Right cardiac atrium (tissue), 5 donors: Measurements from ENCODE around the gene RABGAP1L. TPM values are rescaled to one million over a fixed set of nuclear protein-coding genes. Genes with fewer than 3 reads are reported as not detected.
"Not testable (repeated sequence)": the region's sequence is repeated elsewhere in the genome, so short reads cannot be mapped to it uniquely, and the experiment has no call there.

Experiments
- ATAC-seq, 2 donors: fragments of 200-7000 bp; cut with Tn5 transposase; one replicate each; pipeline versions ENCODE4 v1.8.0 to v1.9.1; 2020; ENCODE audit warnings: moderate library complexity in 2 of 2, mild to moderate bottlenecking in 1 of 2
- DNase-seq, 3 donors: peaks; one replicate each; pipeline ENCODE4 v3.0.0-alpha.2; 2020
- H3K27ac ChIP-seq: one replicate; pipeline ENCODE4 v1.5.1; 2013; ENCODE audit warnings: mild to moderate bottlenecking, low read length, control low read depth, moderate library complexity
- H3K27me3 ChIP-seq: one replicate; pipeline ENCODE4 v1.6.1; 2013; ENCODE audit not compliant: control insufficient read depth, insufficient read depth
- H3K4me1 ChIP-seq: one replicate; pipeline ENCODE4 v1.6.1; 2013; ENCODE audit warnings: low read length; ENCODE audit not compliant: control insufficient read depth, insufficient read depth
- H3K4me3 ChIP-seq: one replicate; pipeline ENCODE4 v1.5.1; 2013; ENCODE audit warnings: low read length, control low read depth
- H3K9me3 ChIP-seq: one replicate; pipeline ENCODE4 v1.6.1; 2013; ENCODE audit warnings: low read length; ENCODE audit not compliant: control insufficient read depth
- WGBS: extraction: QIAGEN DNeasy Blood & Tissue Kit; methylation state at CpG from one replicate; pipeline ENCODE4 v1.1.7; 2013; 5-methylcytosine and 5-hydroxymethylcytosine counted together
- intact Hi-C, 4 donors: fragments of 100-400 bp; cut with DNase I; formaldehyde crosslinking; loops; one replicate each; pipeline versions ENCODE4 v1.11.0 to v1.14.0; 2022 to 2023
- polyA plus RNA-seq: library from polyadenylated mRNA; stranded (reverse); fragments of 200-250 nt; gene quantifications from one replicate; pipeline ENCODE4 v1.2.3, GENCODE V29; 2013
- total RNA-seq, 4 donors: library from RNA; stranded (reverse); fragmentation: NEBNext Ultra II Directional; extraction: Animal tissue kit (Norgen Biotek cat#: 25700); gene quantifications; one replicate each; pipeline ENCODE4 v1.2.1, GENCODE V29; 2021
- donor health status: healthy with polysubstance abuse.
- donor health status: DM: no; HTN: yes; CAD: no.
- donor health status: DM: no; HTN: no; CAD: no.
- donor health status: DM: no; HTN: yes; CAD: no; lungs with severe emphysema.
- donor health status: DM: yes; HTN: yes; CAD: no.

The RABGAP1L gene
- total and polyA plus RNA-seq, 5 donors = 174 to 367 (median 186) TPM

- intact Hi-C loops = no loop called here
- DNase-seq (no peak), ATAC-seq (no peak)
- H3K27ac ChIP-seq = no peak overlapping the region
- 79% methylated on average over 5 of the region's 5 CpGs for WGBS
- H3K9me3 ChIP-seq = no peaks in the 10 kb centered on the region
- no peaks in the 10 kb centered on the region for H3K27me3 ChIP-seq
- no peak overlapping the region for H3K4me3 ChIP-seq
- H3K4me1 ChIP-seq = peaks cover 4% of the 10 kb centered on the region
Measured at GRCh38 chr1:174448531-174448883, 289.2 kb downstream of the RABGAP1L start.

- no peak overlapping the region for H3K27ac ChIP-seq
- H3K9me3 ChIP-seq = no peaks in the 10 kb centered on the region
- no peak for DNase-seq
- no peaks in the 10 kb centered on the region for H3K27me3 ChIP-seq
- no peak overlapping the region for H3K4me3 ChIP-seq
- 55% methylated on average over 5 of the region's 5 CpGs for WGBS
- ATAC-seq = no peak
- intact Hi-C loops = no loop called here
- peaks cover 4% of the 10 kb centered on the region for H3K4me1 ChIP-seq
Measured at GRCh38 chr1:174448974-174449373, 289.7 kb downstream of the RABGAP1L start.

- H3K27me3 ChIP-seq = no peaks in the 10 kb centered on the region
- no peaks in the 10 kb centered on the region for H3K9me3 ChIP-seq
- intact Hi-C loops = no loop called here
- DNase-seq (no peak), ATAC-seq (no peak)
- whole genome bisulfite sequencing = 88% methylated on average over 6 of the region's 6 CpGs
- H3K4me1 ChIP-seq = peaks cover 2% of the 10 kb centered on the region
- no peak overlapping the region for H3K4me3 ChIP-seq
- no peak overlapping the region for H3K27ac ChIP-seq
Measured at GRCh38 chr1:174451408-174451807, 292.1 kb downstream of the RABGAP1L start.

DNA sequence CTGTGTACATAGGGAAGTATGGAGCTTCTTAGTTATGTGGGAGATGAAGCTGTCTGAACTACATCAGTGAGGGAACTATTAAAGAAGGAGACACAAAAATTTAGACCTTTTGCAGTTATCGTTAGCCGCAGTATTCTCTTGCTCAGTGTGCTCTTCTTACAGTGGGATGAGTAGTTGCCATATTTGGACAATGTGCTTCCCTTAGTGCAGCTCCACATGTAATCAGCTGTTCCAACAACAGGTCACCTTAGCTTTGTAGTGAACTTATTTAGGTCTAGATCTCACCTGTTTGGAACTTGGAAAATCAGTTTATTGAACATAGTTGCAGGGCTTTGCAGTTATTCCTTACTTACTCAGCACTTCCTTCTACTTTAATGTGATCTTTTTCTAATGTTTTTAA lies 306.5 kb downstream of the RABGAP1L start:
- ATAC-seq = no peak
- H3K9me3 ChIP-seq = no peaks in the 10 kb centered on the region
- no peaks in the 10 kb centered on the region for H3K27me3 ChIP-seq
- no peak for DNase-seq
- no peak overlapping the region for H3K4me3 ChIP-seq
- WGBS = 96% methylated on average over 2 of the region's 2 CpGs
- peaks cover 2% of the 10 kb centered on the region for H3K4me1 ChIP-seq
- intact Hi-C loops = no loop called here
- no peak overlapping the region for H3K27ac ChIP-seq

- 96% methylated on average over 8 of the region's 8 CpGs for WGBS
- DNase-seq (no peak), ATAC-seq (no peak)
- intact Hi-C loops = no loop called here
- Histone ChIP-seq H3K27ac (no peak overlapping the region), H3K27me3 (no peaks in the 10 kb centered on the region), H3K9me3 (no peaks in the 10 kb centered on the region), H3K4me1 (no peaks in the 10 kb centered on the region), H3K4me3 (no peak overlapping the region)
Measured at GRCh38 chr1:174466607-174467006, 307.3 kb downstream of the RABGAP1L start.

- ATAC-seq (no peak), DNase-seq (no peak)
- no peaks in the 10 kb centered on the region for H3K4me1 ChIP-seq
- H3K27me3 ChIP-seq = no peaks in the 10 kb centered on the region
- intact Hi-C loops = no loop called here
- no peaks in the 10 kb centered on the region for H3K9me3 ChIP-seq
- H3K27ac ChIP-seq = no peak overlapping the region
- H3K4me3 ChIP-seq = no peak overlapping the region
- 64% methylated on average over 2 of the region's 2 CpGs for WGBS
Measured at GRCh38 chr1:174469052-174469451, 309.7 kb downstream of the RABGAP1L start.

- no peaks in the 10 kb centered on the region for H3K4me1 ChIP-seq
- 11% methylated on average over 1 of the region's 1 CpG for WGBS
- no peaks in the 10 kb centered on the region for H3K27me3 ChIP-seq
- no peak overlapping the region for H3K4me3 ChIP-seq
- peak in 1 of 2 donors; percentile 54 for ATAC-seq
- DNase-seq = no peak
- intact Hi-C loops = no loop called here
- no peak overlapping the region for H3K27ac ChIP-seq
- H3K9me3 ChIP-seq = no peaks in the 10 kb centered on the region
Measured at GRCh38 chr1:174469687-174470086, 310.4 kb downstream of the RABGAP1L start.

GRCh38 chr1:174479281-174479680 lies 320.0 kb downstream of the RABGAP1L start:
- intact Hi-C loops = no loop called here
- no peak overlapping the region for H3K4me3 ChIP-seq
- no peaks in the 10 kb centered on the region for H3K9me3 ChIP-seq
- ATAC-seq = no peak
- H3K27me3 ChIP-seq = no peaks in the 10 kb centered on the region
- no peak overlapping the region for H3K27ac ChIP-seq
- no peak for DNase-seq
- peaks cover 3% of the 10 kb centered on the region for H3K4me1 ChIP-seq
- 97% methylated on average over 1 of the region's 1 CpG for WGBS

GRCh38 chr1:174480324-174480723 lies 321.0 kb downstream of the RABGAP1L start:
- intact Hi-C loops = no loop called here
- H3K9me3 ChIP-seq = no peaks in the 10 kb centered on the region
- peaks cover 3% of the 10 kb centered on the region for H3K4me1 ChIP-seq
- no peak for ATAC-seq
- H3K4me3 ChIP-seq = no peak overlapping the region
- 59% methylated on average over 1 of the region's 1 CpG for WGBS
- peak in 1 of 3 donors; percentile 16 for DNase-seq
- no peaks in the 10 kb centered on the region for H3K27me3 ChIP-seq
- no peak overlapping the region for H3K27ac ChIP-seq

- no peak for ATAC-seq
- intact Hi-C loops = no loop called here
Measured at GRCh38 chr1:174491606-174492005, 332.3 kb downstream of the RABGAP1L start.

DNA sequence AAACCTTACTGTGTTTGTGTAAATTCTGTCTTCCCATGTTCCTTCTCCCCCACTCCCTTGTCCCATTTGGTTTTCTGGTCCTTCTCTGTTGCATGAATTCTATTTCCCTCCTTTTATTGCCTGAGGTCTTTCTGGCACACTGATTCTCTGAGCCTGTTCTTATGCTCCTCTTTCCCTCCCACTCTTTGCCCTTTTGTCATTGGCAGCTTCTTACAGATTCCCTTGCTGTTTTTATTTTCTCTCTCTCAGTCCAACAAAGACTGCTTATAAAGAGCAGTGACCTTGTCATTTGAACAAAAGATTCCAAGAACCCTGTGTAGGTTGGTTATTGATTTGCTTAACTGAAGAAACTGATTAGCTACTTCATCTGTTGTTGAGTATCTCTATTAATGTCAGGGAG lies 338.2 kb downstream of the RABGAP1L start:
- H3K27me3 ChIP-seq = no peaks in the 10 kb centered on the region
- no peak overlapping the region for H3K27ac ChIP-seq
- H3K9me3 ChIP-seq = no peaks in the 10 kb centered on the region
- ATAC-seq (no peak), DNase-seq (no peak)
- intact Hi-C loops = no loop called here
- H3K4me3 ChIP-seq = no peak overlapping the region
- peaks cover 2% of the 10 kb centered on the region for H3K4me1 ChIP-seq

More at GRCh38 chr1:174491606-174492005, 332.3 kb downstream of the RABGAP1L start:
- no peaks in the 10 kb centered on the region for H3K4me1 ChIP-seq
- no peak for DNase-seq
- no peak overlapping the region for H3K4me3 ChIP-seq
- H3K27me3 ChIP-seq = no peaks in the 10 kb centered on the region
- no peak overlapping the region for H3K27ac ChIP-seq
- H3K9me3 ChIP-seq = no peaks in the 10 kb centered on the region
- 84% methylated on average over 2 of the region's 2 CpGs for WGBS

DNA sequence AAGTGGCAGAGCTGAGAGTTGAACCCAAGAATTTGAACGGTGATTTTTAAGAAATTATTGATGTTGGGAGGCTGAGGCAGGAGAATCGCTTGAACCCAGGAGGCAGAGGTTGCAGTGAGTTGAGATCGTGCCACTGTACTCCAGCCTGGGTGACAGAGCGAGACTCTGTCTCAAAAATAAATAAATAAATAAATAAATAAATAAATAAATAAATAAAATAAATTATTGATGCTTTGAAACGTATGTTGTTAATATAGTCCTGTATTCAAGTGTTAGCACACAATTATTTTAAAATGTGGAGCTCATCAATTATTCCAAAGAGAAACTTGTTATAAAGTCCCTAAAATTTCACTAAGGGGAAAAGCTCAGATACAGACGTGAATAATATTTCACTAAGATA lies 357.4 kb downstream of the RABGAP1L start:
- H3K27ac ChIP-seq, ATAC-seq, H3K27me3 ChIP-seq, H3K4me3 ChIP-seq, intact Hi-C loops, H3K4me1 ChIP-seq, H3K9me3 ChIP-seq, DNase-seq: not testable (repeated sequence)
- 95% methylated on average over 6 of the region's 6 CpGs for WGBS
